ENCODE data around the gene NKPD1.

The NKPD1 gene

DNA sequence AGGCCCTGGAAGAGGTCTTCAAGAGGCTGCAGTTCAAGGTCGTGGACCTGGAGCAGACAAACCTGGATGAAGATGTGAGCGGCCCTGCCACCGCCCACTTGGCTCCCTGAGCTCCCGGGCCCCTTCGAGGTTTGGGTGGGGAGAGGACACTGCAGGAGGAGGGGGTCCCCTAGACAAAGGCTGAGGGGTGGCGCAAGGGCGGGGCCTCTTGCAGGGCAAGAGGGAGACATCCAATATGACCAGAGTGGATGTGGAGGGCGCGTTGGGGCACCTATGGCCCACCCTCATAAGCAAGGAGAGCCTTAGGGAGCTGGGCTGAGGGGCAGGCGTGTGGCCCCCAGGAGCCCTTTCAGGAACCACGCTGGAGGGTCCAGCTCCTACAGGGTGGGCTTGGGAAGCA, 20.2 kb downstream of the NKPD1 start:
- DNase-seq (ENCODE audit: low read depth, low spot score) = no peak

DNA sequence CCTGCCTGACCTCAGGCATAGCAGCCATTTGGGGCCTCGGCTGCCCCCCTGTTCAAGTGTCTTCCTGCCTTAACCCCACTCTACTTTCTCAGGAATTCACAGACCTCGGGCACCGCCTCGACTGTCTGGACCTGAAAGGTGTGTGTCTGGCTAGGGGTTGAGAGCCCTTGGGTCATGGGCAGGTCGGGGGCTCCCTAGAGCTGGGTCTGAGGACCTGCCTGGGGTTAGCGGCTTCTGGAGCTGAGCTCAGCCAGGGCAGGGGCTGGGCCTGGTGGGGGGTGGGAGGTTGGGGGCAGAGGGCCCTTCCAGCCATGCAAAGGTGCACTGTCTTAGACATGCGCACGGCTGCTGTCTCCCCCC, 20.7 kb downstream of the NKPD1 start:
- no peak for DNase-seq (ENCODE audit: low read depth, low spot score)

DNA sequence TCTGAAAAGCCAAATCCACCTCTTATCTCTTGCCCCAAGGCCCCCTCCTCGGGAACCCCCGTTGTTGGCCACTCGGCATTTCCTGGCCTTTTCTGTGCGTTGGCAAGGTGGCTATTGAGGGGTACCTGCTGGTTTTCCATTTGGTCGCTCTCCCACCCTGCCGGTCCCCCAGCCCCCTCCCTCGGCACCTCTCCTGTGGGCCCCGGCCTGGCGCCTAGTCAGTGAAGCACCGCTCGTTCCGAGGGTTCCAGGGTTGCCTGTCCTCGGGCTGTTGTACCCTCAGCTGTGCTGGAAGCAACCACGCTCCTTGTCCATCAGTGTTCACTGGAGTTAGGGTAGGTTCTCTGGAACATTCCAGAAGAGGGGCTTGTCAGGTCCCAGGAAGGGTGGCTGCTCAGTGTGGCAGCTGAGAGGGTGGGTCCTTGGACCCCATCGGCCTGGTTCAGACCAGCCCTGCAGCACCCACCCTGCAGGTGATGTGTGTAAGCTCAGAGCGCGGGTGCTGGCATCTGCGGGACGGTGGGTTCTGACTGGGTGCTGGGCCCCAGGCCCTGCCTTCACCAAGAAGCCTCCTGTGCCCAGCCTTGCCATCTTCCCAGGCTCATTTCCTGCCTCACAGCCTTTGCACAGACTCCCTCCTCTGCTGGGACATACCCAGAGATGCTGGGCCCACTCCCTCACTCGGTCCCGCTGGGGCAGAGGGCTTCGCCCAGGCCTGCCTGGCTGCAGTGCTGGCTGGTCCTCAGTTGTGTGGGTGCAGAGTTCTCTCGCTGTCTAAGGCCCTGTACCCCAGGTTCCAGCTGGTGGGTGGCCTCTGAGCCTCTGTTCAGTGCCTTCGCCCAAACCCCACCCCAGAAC, 21.3 kb downstream of the NKPD1 start:
- no peak for DNase-seq (ENCODE audit: low read depth, low spot score)

DNA sequence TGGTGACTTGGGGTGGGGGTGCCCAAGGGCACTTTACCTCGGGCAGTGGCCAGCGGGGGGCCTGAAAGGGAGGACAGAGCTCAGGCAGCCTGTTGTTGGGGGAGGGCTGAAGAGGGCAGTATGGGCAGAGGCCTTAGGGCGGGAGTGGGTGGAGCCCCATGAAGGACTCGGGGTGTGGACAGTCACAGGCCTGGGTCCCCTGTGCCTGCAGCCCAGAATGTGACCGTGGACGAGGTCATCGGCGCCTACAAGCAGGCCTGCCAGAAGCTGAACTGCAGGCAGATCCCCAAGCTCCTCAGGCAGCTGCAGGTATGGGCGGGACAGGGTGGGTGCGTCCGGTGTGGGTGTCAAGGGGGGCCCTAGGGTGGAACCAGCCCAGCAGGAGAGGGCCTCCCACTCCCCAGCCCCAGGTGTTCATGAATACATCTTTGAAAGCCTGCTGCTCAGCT, 22.5 kb downstream of the NKPD1 start:
- no peak for DNase-seq (ENCODE audit: low read depth, low spot score)

DNA sequence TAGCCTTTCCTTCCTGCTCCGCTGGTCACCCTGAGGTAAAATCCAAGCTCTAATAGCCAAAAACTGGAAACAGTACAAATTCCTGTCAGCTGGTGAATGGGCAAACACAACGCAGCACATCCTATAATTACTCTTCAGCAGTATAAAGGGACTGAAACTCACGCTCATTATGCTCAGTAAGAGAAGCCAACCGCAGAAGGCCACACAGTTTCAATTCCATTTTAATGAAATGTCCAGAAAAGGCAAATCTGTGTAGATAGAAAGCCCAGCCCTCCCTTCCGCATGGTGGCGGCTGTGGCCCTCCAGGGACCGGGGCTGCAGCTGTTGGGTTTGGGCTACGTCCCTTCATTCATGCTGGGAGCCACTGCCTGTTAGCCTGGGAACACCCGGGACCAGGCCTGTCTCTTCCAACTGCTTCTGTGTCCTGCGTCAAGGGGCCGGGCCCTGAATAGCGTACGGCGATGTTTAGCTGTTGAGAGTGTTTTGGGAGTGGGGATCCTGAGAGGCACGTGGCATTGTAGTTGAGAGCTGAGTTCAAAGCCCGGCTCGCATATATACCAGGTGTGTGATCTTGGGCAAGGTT, 23.5 kb downstream of the NKPD1 start:
- no peak for DNase-seq (ENCODE audit: low read depth, low spot score)

DNA sequence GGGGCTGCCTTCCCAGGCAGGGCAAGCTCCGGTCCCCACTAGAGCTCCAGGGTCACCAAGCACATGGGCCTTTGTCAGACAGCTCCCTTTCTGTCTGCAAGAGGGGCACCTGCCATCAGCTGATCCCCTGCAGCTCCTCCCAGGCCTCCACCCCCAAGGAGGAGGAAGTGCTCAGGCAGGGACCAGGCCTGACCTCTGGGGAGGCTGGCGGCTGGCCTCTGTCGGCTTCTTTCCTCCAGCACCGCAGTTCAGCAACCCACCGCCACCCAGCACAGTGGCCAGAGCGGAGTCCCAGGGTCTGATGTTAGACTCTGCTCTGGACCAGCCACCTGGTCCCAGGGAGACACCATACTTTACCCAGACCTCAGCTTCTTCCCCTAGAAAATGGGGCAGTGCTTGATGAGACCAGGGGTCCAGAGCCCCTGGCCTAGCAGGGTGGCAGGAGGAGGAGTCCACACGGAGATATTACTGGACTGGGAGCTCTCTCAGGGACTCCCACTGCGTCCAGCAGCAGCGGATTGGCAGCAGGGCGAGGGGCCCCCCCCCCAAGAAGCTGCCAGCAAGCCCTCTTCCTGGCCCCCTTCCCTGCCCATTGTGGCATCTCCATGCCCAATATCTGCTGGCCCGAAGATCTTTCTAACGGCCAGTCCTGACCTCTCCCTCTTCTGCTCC, 24.1 kb downstream of the NKPD1 start:
- DNase-seq (ENCODE audit: low read depth, low spot score) = no peak

DNA sequence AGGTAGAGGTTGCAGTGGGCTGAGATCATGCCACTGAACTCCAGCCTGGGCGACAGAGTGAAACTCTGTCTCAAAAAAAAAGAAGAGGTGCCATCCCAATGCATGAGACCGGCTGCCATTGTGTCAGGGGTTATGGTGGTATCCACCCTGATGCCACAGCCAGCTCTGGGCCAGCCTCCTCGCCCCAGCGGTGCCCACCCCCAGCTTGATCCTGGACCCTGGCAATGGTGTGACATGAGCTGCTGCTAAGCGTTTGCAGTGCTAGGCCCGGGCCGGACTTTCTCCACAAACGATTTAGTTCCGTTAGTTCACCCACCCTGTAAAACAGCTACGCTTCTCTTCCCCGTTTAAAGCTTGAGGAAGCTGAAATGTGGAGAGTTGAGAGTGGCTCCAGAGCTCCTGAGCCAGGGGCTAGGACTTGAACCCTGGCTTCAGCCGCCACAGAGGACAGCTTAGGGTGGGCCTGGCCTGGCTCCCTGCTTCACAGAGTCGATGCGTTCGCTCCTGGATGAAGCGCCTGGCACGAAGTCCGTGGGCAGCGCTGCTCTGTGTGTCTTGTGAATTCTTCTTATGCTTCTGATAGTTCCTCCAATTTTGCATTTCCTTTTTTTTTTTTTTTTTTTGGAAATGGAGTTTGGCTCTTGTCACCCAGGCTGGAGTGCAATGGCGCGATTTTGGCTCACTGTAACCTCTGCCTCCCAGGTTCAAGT, 25.5 kb downstream of the NKPD1 start:
- no peak for DNase-seq (ENCODE audit: low read depth, low spot score)

DNA sequence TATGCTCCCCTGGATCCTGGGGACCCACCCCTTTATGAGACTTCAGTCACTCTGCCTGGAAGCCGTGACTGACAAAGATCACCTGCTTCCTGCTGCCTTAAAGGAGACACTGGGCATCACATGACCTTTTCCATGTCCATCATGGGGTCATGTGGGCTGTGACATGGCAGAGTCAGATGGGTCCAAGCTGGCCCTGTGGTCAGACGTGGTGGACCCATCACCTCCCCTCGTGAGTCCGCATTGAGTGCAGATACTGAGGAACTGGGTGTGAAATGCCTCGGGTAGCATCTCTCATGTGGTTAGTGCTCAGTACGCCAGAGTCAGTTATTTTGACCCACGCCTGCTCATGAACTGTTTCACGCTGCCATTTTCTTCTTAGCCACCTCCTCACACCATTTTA, 27.1 kb downstream of the NKPD1 start:
- no peak for DNase-seq (ENCODE audit: low read depth, low spot score)

DNA sequence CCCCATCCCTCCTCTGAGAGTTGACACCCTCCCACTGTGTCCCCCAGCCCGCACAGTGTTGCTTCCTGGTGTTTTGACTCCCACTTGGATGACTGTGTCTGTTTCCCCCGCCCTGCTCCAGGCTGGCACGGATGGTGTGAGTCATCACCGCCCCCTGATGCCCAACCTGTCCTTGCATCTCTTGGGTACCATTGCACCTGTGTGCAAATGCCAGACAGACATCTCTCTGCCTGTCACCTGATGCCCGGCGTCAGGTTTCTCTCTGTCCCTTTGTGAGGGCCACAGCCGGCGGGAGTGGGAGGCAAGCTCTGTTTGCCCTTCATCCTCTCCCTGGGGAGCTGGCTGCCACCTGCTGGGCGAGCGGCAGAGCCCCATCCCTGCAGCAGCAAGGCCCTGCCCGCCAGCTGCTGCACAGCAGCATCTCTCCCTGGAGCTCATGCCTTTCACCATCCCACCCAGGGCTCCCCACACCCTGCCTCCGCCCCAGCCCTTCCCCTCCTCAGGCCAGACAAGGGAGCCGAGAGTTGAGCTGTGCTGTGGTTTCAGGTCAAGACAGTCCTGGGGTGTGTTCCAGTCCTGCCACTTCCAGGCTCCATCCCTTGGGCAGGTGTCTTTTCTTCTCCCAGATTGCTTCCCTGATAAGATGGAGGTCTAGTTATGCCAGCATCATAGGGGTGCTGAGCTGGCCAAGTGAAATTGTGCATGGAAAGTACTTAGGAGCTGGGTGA, 29.7 kb downstream of the NKPD1 start:
- DNase-seq (ENCODE audit: low read depth, low spot score) = no peak

DNA sequence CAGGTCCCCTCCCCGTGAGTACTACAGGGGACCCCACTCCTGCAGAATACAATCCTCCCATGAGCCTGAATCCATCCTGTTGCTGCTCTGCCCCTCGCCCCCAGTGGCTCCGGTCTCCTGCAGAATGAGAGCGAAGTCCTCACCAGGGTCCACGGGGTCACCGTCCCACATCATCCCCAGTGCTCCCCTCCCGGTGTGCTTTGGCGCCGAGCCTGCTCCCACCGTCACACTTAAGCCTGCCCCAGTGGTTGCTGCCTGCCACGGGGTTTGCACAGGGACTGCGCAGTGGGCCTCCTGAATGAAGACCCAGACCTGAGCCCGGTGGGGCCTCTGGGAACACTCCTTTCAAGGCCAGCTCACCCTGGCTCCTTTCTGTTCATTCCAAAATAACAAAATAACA, 30.5 kb downstream of the NKPD1 start:
- DNase-seq (ENCODE audit: low read depth, low spot score) = no peak

DNA sequence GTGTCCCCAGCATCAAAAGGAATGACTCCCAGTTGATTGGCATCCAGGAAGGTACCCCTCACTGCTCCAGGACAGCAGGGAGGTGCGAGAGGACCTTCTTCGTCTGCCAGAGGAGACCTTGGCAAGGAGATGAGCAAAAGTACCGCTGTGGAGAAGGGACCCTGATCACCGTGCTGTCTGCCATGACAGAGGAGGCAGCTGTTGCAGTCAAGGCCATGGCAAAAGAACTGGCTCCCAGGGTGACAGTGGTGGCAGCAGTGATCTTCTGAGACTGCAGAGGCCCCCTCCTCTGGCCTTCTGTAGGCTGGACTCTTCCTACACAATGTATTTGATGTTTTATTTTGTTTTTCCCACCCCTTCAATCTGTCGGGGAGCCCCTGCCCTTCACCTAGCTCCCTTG, 32.0 kb downstream of the NKPD1 start:
- DNase-seq (ENCODE audit: low read depth, low spot score) = no peak

DNA sequence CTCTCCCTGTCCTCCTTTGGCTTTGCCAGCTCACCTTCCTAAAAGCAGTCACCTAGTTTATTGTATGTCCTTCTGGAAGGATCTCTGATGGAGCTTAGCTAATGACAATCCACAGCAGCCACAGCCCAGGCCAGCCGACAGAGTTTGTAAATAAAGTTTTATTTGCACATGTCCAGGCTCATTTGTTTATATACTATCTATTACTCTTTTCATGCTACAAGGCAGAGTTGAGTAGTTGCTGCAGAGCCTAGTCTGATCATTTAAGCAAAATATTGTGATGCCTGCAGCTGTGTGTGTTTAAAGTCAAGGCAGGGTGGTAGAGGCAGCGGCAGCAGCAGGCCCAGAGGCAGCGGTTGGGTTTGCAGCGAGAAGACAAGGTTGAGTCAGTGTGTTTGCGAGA, 32.6 kb downstream of the NKPD1 start:
- DNase-seq (ENCODE audit: low read depth, low spot score) = no peak

DNA sequence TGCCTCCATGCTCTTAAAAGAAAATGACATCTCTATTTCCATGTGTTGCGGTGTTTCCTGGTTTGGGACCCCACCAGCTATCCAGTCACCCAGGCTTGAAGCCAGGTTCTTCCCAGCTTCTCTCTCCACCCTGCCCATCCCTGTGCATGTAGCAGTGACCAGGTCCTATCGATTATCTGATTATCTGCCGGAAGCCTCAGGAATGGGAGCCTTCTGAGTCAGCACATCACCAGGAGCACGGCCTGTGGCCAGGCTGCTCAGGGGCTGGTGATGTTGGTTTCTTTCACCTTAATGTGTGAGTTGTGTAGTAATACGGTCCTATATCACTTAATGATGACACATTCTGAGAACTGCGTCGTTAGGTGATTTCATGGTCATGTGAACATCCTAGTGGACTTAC, 34.1 kb downstream of the NKPD1 start:
- DNase-seq (ENCODE audit: low read depth, low spot score) = no peak

DNA sequence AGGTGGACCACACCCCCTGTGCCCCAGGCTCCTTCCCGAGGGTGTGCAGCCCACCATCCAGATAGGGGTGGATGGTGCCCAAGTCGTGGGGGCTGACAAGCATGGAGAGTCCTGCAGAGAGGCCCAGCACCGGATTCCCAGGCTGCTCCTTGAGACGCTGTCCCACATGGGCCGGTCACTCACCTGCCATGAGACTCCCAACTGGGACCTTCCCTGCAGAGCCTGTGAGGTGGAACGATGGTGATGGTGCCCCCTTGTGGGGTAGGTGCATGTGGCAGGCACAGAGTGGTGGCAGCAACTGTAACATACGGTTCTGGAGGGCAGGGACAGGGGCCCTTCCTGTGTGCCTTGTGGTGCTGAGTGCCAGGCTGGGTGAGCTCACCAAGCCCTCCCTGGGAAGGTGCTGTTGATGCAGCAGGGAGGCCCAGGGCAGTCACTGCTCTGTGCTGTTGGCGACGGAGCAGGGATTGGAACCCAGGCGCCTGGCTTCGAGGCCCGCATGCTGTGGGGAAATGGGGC, 34.7 kb downstream of the NKPD1 start:
- peak; percentile 87 for DNase-seq (ENCODE audit: low read depth, low spot score)

DNA sequence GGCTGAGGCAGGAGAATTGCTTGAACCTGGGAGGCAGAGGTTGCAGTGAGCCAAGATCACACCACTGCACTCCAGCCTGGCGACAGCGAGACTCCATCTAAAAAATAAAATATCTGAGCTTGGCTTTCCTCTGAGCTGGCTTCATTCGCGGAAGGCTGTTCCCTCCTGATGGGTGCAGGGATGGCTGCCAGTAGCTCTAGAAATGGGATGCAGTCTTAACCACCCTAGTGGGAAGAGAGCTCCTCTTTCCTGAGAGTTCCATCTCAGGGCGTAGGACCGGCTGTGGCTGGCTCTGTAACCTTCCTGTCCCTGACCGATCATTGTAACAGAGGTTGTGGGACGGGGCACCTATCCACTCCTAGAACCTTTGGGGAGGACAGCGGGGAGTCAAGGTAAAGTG, 35.4 kb downstream of the NKPD1 start:
- DNase-seq (ENCODE audit: low read depth, low spot score) = no peak

DNA sequence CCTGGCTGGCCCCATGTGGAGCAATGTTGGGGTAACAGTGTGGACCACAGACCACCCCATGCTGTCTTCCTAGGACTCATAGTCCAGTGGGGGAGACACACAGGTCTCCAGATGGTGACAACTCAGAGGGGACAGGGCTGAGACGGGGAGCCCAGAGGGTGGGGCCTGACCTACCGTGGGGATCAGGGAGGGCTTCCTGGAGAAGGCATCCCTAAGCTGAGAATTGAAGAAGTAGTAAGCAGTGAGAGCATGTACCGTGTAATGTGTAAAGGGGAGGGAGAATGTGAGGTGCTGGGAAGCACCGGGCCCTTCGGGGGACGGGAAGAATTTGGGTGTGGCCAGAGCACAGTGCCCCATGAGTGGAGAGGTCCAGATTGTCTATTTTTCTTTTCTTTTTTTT, 36.8 kb downstream of the NKPD1 start:
- no peak for DNase-seq (ENCODE audit: low read depth, low spot score)

DNA sequence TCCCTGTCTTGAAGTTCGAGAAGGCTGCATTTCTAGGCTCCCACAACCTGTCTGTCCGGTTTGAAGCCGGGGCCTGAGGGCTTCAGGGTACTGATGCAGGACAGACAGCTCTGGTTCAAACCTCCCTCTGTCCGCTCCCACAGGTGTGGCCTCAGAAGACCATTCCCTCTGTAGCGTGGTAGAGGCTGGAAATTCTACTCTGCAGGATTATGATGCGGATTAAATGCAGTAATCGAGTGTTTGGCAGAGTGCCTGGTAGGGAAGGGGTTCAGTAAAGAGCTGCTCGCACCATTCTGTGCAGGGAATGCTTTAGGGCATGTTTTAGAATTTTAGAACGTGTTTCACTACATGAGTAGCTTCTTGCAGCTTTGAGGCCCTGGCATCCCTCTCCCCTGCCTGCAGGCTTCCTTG, 37.3 kb downstream of the NKPD1 start:
- peak; percentile 91 for DNase-seq (ENCODE audit: low read depth, low spot score)

DNA sequence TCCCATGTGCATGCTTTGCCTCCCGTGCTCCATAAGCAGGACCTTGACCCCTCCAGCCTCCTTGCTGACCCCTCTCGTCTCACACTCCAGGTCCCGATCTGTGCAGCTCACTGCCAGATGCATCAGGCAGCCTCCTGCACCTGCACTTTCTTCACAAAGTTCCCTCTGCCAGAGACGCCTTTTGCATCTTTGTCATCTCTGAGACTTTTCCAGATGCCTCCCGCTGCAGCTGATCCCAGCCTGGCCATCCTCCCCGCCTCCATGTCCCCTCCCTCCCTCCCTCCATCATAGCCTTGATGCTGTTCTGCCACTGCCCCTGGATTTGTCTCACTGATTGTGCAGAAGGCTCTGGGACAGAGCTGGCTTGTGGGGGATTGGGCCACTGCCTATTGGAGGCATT, 38.0 kb downstream of the NKPD1 start:
- no peak for DNase-seq (ENCODE audit: low read depth, low spot score)

DNA sequence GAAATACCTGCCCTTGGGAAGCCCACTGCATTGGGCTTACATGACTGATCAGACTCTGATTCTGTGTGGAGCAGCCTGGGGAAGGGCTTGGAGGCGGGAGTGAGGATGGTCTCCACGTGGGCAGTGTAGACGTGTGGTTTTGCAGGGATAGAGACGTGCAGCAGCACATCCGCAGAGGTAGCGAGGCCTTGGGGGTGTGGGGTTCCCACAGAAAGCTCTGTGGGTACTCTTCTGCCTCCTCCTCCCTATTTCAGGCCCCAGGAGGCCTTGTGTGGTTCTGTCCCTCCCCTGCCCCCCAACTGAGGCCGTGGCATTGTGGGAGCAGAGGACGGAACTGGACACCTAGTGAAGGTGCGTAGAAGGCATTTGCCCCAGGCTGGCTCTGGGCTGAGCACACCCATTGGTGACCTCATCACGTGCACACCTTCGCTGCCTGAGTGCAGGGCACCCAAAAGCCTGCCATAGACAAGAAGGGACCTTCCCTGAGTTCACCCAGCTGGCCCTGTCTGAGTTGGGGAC, 38.9 kb downstream of the NKPD1 start:
- no peak for DNase-seq (ENCODE audit: low read depth, low spot score)

DNA sequence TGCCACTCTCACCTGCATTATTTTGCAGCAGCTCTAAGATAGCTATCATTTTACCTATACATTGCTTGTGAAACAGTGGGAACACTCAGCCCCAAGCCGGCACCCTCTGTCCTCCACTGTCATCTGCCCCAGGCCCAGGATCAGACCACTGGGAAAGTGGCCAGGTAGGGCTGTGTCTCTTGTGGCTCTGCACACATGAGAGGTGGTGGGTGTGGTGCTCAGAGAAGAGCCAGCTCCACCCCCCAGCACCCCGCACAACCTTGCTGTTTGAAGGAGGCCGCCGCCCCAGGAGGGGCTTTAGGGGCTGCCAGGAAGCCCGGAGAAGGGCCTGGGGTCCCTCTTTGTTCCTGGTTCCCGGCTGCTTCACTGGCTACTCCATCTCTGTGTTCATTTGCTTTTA, 41.2 kb downstream of the NKPD1 start:
- DNase-seq (ENCODE audit: low read depth, low spot score) = no peak

Data from ELF-1 (cell line).